ENCODE results near the gene ERC1. TPM values are rescaled to one million over a fixed set of nuclear protein-coding genes. Genes with fewer than 3 reads are reported as not detected.

ERC1 gene
- total RNA-seq, 1 experiment from 2014 or later = 39.4 TPM

GRCh38 chr12:1054117-1054870 is 63.3 kb downstream of the ERC1 start:
- H3K36me3 Mint-ChIP-seq (ENCODE audit: insufficient read depth, unreplicated experiment) = no peaks in the 10 kb centered on the region
- CTCF ChIA-PET = interaction anchor here (0.5 kb wide), 1 partner anchor 92 kb away, joined by 3 read pairs; no protein-coding TSS in a partner anchor
- H3K4me3 Mint-ChIP-seq (ENCODE audit: low read depth, unreplicated experiment) = no peak overlapping the region
- H3K4me1 Mint-ChIP-seq (ENCODE audit: low read depth, unreplicated experiment) = peaks cover 7% of the 10 kb centered on the region
- intact Hi-C loops (cut with micrococcal nuclease; ENCODE audit: unreplicated experiment) = no loop called here
- H3K9me3 Mint-ChIP-seq (ENCODE audit: low read depth, unreplicated experiment) = peaks cover 7% of the 10 kb centered on the region
- DNase-seq = no peak
- no peaks in the 10 kb centered on the region for H3K27me3 Mint-ChIP-seq (ENCODE audit: unreplicated experiment)
- no peak for TF ChIP-seq CTCF (IDR thresholded peaks at IDR 0.05; ENCODE audit: unreplicated experiment)
- H3K27ac Mint-ChIP-seq (ENCODE audit: unreplicated experiment) = no peak overlapping the region
- no TSS peak for BruUV-seq (replicated peaks)

GRCh38 chr12:1056390-1056789 is 65.4 kb downstream of the ERC1 start:
- H3K27ac Mint-ChIP-seq (ENCODE audit: unreplicated experiment) = no peak overlapping the region
- H3K4me1 Mint-ChIP-seq (ENCODE audit: low read depth, unreplicated experiment) = peaks cover 7% of the 10 kb centered on the region
- BruUV-seq (replicated peaks) = no TSS peak
- CTCF ChIA-PET = no interaction called here
- no peak overlapping the region for H3K4me3 Mint-ChIP-seq (ENCODE audit: low read depth, unreplicated experiment)
- no peaks in the 10 kb centered on the region for H3K36me3 Mint-ChIP-seq (ENCODE audit: insufficient read depth, unreplicated experiment)
- TF ChIP-seq CTCF (IDR thresholded peaks at IDR 0.05; ENCODE audit: unreplicated experiment) = no peak
- DNase-seq = no peak
- H3K27me3 Mint-ChIP-seq (ENCODE audit: unreplicated experiment) = no peaks in the 10 kb centered on the region
- peaks cover 9% of the 10 kb centered on the region for H3K9me3 Mint-ChIP-seq (ENCODE audit: low read depth, unreplicated experiment)
- intact Hi-C loops (cut with micrococcal nuclease; ENCODE audit: unreplicated experiment) = no loop called here

- CTCF ChIA-PET = interaction anchor here (0.7 kb wide), 1 partner anchor 607 kb away, joined by 6 read pairs; no protein-coding TSS in a partner anchor
These were observed 67.4 kb downstream of the ERC1 start for GRCh38 chr12:1058423-1058822.

GRCh38 chr12:1059162-1059561 is 68.1 kb downstream of the ERC1 start:
- BruUV-seq (replicated peaks) = no TSS peak
- TF ChIP-seq CTCF (IDR thresholded peaks at IDR 0.05; ENCODE audit: unreplicated experiment) = no peak
- Mint-ChIP-seq H3K27me3 (ENCODE audit: unreplicated experiment) (no peaks in the 10 kb centered on the region), H3K36me3 (ENCODE audit: insufficient read depth, unreplicated experiment) (no peaks in the 10 kb centered on the region), H3K4me3 (ENCODE audit: low read depth, unreplicated experiment) (no peak overlapping the region), H3K9me3 (ENCODE audit: low read depth, unreplicated experiment) (peaks cover 15% of the 10 kb centered on the region), H3K4me1 (ENCODE audit: low read depth, unreplicated experiment) (peaks cover 7% of the 10 kb centered on the region), H3K27ac (ENCODE audit: unreplicated experiment) (no peak overlapping the region)
- CTCF ChIA-PET = interaction anchor here (0.7 kb wide), 1 partner anchor 608 kb away, joined by 6 read pairs; no protein-coding TSS in a partner anchor
- intact Hi-C loops (cut with micrococcal nuclease; ENCODE audit: unreplicated experiment) = no loop called here
- DNase-seq = no peak

More at GRCh38 chr12:1058423-1058822, 67.4 kb downstream of the ERC1 start:
- intact Hi-C loops (cut with micrococcal nuclease; ENCODE audit: unreplicated experiment) = no loop called here
- H3K9me3 Mint-ChIP-seq (ENCODE audit: low read depth, unreplicated experiment) = peaks cover 9% of the 10 kb centered on the region
- no TSS peak for BruUV-seq (replicated peaks)
- H3K4me3 Mint-ChIP-seq (ENCODE audit: low read depth, unreplicated experiment) = no peak overlapping the region
- H3K27ac Mint-ChIP-seq (ENCODE audit: unreplicated experiment) = no peak overlapping the region
- peaks cover 7% of the 10 kb centered on the region for H3K4me1 Mint-ChIP-seq (ENCODE audit: low read depth, unreplicated experiment)
- no peak for DNase-seq
- no peaks in the 10 kb centered on the region for H3K27me3 Mint-ChIP-seq (ENCODE audit: unreplicated experiment)
- no peaks in the 10 kb centered on the region for H3K36me3 Mint-ChIP-seq (ENCODE audit: insufficient read depth, unreplicated experiment)
- no peak for TF ChIP-seq CTCF (IDR thresholded peaks at IDR 0.05; ENCODE audit: unreplicated experiment)
